Upper lobe of left lung (tissue), 4 donors: ENCODE measurements around the gene CHST11.

Source experiments
- EP300 ChIP-seq, 4 donors: sonication (generic); formaldehyde crosslinking; IDR thresholded peaks; one replicate each; pipeline ENCODE4 v1.5.1; 2017; ENCODE audit warnings: antibody characterized with exemption in 4 of 4, control low read depth in 2 of 4
- POLR2A ChIP-seq, 4 donors: fragments of 450-650 bp; IDR thresholded peaks; one replicate each; pipeline ENCODE4 v1.5.1; 2016 to 2017; ENCODE audit warnings: antibody characterized with exemption in 4 of 4, mild to moderate bottlenecking in 2 of 4
- POLR2AphosphoS5 ChIP-seq, 2 donors: sonication (generic); formaldehyde crosslinking; IDR thresholded peaks; one replicate each; pipeline ENCODE4 v1.5.1; 2017; ENCODE audit warnings: antibody characterized with exemption in 2 of 2
- TF ChIP-seq, protein P1 (sequence below), 6 experiments: fragments of 450-650 bp in 4 of 6; fragments of 200-600 bp in 2 of 6; sonication (generic) in 2 of 6; IDR thresholded peaks; one replicate each; pipeline ENCODE4 v1.5.1; 2016 to 2019; ENCODE audit warnings: antibody characterized with exemption in 6 of 6

DNA sequence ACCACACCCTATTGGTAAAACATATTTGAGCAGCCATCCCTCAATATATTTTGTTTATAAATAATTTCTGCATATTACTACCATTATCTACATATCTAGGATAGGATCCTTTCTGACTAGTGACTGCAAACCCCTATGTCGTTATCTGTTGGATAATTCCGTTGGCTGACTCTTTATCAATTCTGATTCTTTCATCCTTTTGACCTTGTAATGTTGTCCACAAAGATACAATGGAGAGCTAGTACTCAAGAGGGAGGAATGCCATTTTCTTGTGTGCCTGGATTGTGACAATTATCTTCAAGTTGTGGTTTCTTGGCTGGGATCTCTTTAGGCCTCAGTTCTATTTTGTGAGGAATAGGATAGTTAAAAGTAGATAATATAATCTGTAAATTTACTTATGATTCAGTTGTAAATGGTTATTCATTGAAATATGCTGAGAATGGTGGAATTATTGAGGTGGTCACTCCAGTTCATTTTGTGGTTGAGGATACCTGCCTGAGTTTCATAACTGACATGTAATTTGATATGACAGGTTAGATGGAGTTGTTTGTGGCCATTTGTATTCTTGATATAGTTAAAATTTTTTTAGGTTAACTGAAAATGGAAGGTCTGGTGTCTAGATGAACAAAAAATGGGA, 10.1 kb downstream of the CHST11 start:
- TF ChIP-seq, protein P1, sequence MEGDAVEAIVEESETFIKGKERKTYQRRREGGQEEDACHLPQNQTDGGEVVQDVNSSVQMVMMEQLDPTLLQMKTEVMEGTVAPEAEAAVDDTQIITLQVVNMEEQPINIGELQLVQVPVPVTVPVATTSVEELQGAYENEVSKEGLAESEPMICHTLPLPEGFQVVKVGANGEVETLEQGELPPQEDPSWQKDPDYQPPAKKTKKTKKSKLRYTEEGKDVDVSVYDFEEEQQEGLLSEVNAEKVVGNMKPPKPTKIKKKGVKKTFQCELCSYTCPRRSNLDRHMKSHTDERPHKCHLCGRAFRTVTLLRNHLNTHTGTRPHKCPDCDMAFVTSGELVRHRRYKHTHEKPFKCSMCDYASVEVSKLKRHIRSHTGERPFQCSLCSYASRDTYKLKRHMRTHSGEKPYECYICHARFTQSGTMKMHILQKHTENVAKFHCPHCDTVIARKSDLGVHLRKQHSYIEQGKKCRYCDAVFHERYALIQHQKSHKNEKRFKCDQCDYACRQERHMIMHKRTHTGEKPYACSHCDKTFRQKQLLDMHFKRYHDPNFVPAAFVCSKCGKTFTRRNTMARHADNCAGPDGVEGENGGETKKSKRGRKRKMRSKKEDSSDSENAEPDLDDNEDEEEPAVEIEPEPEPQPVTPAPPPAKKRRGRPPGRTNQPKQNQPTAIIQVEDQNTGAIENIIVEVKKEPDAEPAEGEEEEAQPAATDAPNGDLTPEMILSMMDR (IDR thresholded peaks at IDR 0.05): no peak
- TF ChIP-seq POLR2AphosphoS5 (IDR thresholded peaks at IDR 0.05): no peak
- TF ChIP-seq POLR2A (IDR thresholded peaks at IDR 0.05): no peak
- no peak for TF ChIP-seq EP300 (IDR thresholded peaks at IDR 0.05)
